Naive B cell (primary cell): Measurements from ENCODE around the gene FAM219B. TPM values are rescaled to one million over a fixed set of nuclear protein-coding genes. Genes with fewer than 3 reads are reported as not detected.

Experiments
- ATAC-seq, 2 donors: fragments of 150-1000 bp; cut with Tn5 transposase; 2 replicates each; pipeline ENCODE4 v1.10.0; 2021; ENCODE audit warnings: low read depth in 2 of 2, mild to moderate bottlenecking in 2 of 2, moderate library complexity in 2 of 2
- DNase-seq: peaks from one replicate; pipeline ENCODE4 v3.0.0; 2022
- H3K27ac Mint-ChIP-seq, 6 donors: one replicate each; pipeline ENCODE4 v1.8.0; 2020 to 2022; ENCODE audit warnings: mild to moderate bottlenecking in 6 of 6, mixed read lengths in 6 of 6, moderate library complexity in 5 of 6, inconsistent platforms in 2 of 6
- H3K27me3 Mint-ChIP-seq, 3 donors: one replicate each; pipeline ENCODE4 v1.8.0; 2021 to 2022; ENCODE audit warnings: mixed read lengths in 3 of 3, mild to moderate bottlenecking in 1 of 3
- H3K36me3 Mint-ChIP-seq, 2 donors: one replicate each; pipeline ENCODE4 v1.8.0; 2020 to 2022; ENCODE audit warnings: mixed read lengths in 2 of 2, inconsistent platforms in 1 of 2, mild to moderate bottlenecking in 1 of 2
- H3K4me1 Mint-ChIP-seq, 3 donors: one replicate each; pipeline ENCODE4 v1.8.0; 2020 to 2022; ENCODE audit warnings: mixed read lengths in 3 of 3, inconsistent platforms in 1 of 3, mild to moderate bottlenecking in 1 of 3, moderate library complexity in 1 of 3
- H3K4me3 Mint-ChIP-seq, 8 donors: one replicate each; pipeline ENCODE4 v1.8.0; 2020 to 2022; ENCODE audit warnings: mild to moderate bottlenecking in 8 of 8, mixed read lengths in 8 of 8, moderate library complexity in 8 of 8, inconsistent platforms in 2 of 8
- H3K9me3 Mint-ChIP-seq, 7 donors: one replicate each; pipeline ENCODE4 v1.8.0; 2020 to 2022; ENCODE audit warnings: mixed read lengths in 7 of 7, mild to moderate bottlenecking in 5 of 7, inconsistent platforms in 2 of 7, moderate library complexity in 1 of 7
- polyA plus RNA-seq, 6 donors: library from polyadenylated mRNA; unstranded; fragments of 300-500 nt; fragmentation: Illumina TruSeq; gene quantifications; one replicate each; pipeline ENCODE4 v1.2.3, GENCODE V29; 2021; ENCODE audit warnings: low read depth in 6 of 6

FAM219B gene
- polyA plus RNA-seq, 6 donors from 2014 or later, result 16.7 to 31.4 (median 22.2) TPM

DNA sequence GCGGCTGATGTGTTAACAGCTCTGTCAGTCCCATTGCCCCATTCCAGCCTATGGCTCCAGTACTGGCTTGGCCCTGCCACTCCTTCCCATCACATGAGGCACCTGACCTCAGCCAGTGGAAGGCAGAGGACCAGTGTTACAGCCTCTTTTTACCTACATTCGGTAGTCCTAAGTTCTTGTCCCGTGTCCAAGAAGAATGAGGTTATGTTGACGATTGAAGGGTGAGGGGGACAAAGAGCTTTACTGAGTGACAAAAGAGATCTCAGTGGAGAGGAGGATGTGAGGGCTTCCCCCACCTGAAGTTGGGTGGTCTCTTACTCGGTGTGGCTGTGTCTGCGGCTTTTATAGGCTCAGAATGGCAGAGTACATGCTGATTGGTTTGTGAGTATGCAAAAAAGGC, 24.1 kb downstream of the FAM219B start:
- no peak overlapping the region for H3K4me3 Mint-ChIP-seq
- ATAC-seq, result no peak

DNA sequence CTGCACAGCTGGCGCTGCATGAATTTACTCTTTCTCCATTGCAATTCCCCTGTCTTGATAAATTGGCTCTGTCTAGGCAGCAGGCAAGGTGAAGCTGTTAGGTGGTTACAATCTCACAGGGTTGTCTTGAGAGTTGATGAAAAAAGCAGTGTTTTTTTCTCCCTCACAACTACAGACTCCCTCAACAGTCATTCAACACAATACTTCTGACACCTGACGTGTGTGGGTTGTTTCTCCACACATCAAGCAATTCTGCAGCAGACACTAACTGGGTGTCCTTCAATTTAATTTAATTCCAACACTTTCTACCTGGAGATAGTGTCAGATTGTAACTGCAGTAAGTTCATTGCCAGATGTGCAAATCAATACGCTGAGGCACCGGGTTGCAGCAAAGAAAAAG, 28.4 kb downstream of the FAM219B start:
- Mint-ChIP-seq H3K4me1 (peaks cover 4 to 9% (median 5%) of the 10 kb centered on the region in 3 donors), H3K9me3 (peaks cover 0 to 2% (median 0%) of the 10 kb centered on the region in 7 donors), H3K36me3 (no peaks in the 10 kb centered on the region), H3K27ac (no peak overlapping the region), H3K4me3 (no peak overlapping the region), H3K27me3 (no peaks in the 10 kb centered on the region)
- ATAC-seq (no peak), DNase-seq (no peak)

More for the DNA sequence above, 24.1 kb downstream of the FAM219B start:
- Mint-ChIP-seq H3K4me1 (peaks cover 0 to 1% (median 0%) of the 10 kb centered on the region in 3 donors), H3K9me3 (peaks cover 0 to 2% (median 0%) of the 10 kb centered on the region in 7 donors), H3K36me3 (no peaks in the 10 kb centered on the region), H3K27ac (no peak overlapping the region), H3K27me3 (no peaks in the 10 kb centered on the region)
- no peak for DNase-seq

DNA sequence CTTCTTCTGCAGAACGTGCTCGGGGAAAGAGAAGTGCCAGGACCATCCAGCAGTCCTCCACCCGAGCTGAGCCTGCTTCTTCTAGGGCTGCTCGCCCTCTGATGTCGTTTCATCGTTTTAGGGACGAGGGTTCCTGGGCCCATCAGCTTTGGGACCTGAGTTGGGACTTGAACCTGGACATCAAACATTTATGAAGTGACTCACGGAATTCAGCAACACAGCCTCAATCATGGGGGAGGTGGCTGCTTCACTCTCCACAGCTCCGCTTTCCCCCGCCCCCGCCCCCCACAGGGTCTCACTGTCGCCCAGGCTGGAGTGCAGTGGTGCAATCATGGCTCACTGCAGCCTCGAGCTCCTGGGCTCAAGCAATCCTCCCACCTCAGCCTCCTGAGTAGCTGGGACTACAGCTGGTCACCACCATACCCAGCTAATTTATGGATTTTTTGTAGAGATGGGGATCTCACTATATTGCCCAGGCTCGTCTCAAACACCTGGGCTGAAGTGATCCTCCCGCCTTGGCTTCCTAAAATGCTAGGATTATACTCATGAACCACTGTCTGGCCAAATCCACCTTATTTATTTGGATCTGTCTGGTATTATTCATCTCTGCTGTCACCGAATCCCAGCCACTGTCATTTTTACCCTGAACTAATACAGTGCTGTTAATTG, 32.8 kb downstream of the FAM219B start:
- Mint-ChIP-seq H3K9me3 (no peaks in the 10 kb centered on the region), H3K4me3 (peak overlapping the region; percentile 94 to 100 (median 98)), H3K27me3 (no peaks in the 10 kb centered on the region), H3K36me3 (peaks cover 0 to 8% of the 10 kb centered on the region in 2 donors), H3K4me1 (peaks cover 29 to 41% (median 35%) of the 10 kb centered on the region in 3 donors), H3K27ac (peak overlapping the region in 5 of 6 donors; percentile 88 to 96 (median 95))
- no peak for DNase-seq
- ATAC-seq, result no peak

DNA sequence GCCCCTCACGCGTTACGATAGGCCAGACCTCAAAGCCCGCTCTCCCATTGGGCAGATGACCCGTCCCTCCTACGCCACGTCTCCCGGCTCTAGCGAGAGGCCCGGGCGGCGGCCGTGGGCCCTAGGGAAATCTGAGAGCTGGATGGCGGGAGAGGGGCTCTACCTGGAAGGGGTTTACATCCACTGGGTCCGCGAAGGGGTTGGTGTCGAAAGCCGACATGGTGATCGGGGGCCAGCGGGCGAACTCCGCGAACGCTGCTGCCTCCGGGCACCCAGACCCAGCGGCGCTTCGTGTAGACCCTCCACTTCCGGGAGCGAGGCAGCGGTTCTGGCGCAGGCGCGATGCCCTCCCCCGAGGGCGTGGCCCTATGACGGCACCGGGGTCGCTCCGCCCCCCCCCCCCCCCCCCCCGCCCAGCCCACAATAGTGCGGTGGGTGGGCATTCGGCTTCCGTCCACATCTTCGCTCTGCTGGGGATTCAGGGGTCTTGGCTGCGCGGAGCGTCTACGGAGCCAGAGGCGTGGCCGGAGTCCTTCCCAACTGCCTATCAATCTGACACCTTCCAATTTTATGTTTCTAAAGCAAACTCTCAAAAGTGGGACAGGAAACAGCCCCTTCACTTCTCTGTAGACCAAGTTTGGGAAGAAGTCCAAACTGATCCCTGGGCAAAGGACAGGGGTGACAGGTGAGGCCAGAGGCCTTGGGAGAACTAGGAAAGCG, 33.5 kb downstream of the FAM219B start, which contains the start of gene SCAMP2:
Gene SCAMP2, minus strand, starts transcription at position 330 of the 720 bp plus-strand sequence. Its CDS starts 110 bp downstream, at position 220.
- DNase-seq, result peak; percentile 94
- peak within 1 kb of the TSS; percentile 94 to 100 (median 98) for H3K4me3 Mint-ChIP-seq
- H3K4me1 Mint-ChIP-seq, result peaks cover 30 to 47% (median 39%) of the 10 kb centered on the region in 3 donors
- H3K27me3 Mint-ChIP-seq, result no peaks in the 10 kb centered on the region
- peak; percentile 94 to 95 for ATAC-seq
- peaks cover 0 to 8% of the 10 kb centered on the region in 2 donors for H3K36me3 Mint-ChIP-seq
- no peaks in the 10 kb centered on the region for H3K9me3 Mint-ChIP-seq
- peak within 1 kb of the TSS; percentile 92 to 97 (median 96) for H3K27ac Mint-ChIP-seq

DNA sequence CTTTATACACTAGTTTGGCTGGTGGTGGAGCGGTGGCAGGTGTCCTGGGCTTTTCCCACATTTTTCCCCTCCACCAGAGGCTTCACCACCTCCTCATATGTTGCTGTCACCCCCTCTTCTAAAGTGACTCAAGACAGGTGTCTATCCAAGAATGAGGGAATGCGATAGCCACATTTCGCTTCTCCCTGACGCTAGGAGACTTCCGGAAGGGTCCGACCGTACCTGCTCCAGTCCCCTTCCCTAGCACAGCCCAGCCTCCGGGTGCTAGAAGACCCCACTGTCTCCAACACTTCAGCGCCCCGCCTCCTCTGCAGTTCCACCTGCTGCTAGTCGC, 34.0 kb downstream of the FAM219B start:
- no peak for ATAC-seq
- Mint-ChIP-seq H3K9me3 (no peaks in the 10 kb centered on the region), H3K4me3 (peak overlapping the region; percentile 94 to 100 (median 98)), H3K27ac (peak overlapping the region; percentile 92 to 97 (median 96)), H3K27me3 (no peaks in the 10 kb centered on the region), H3K4me1 (peaks cover 35 to 53% (median 44%) of the 10 kb centered on the region in 3 donors), H3K36me3 (peaks cover 0 to 8% of the 10 kb centered on the region in 2 donors)
- DNase-seq, result no peak

DNA sequence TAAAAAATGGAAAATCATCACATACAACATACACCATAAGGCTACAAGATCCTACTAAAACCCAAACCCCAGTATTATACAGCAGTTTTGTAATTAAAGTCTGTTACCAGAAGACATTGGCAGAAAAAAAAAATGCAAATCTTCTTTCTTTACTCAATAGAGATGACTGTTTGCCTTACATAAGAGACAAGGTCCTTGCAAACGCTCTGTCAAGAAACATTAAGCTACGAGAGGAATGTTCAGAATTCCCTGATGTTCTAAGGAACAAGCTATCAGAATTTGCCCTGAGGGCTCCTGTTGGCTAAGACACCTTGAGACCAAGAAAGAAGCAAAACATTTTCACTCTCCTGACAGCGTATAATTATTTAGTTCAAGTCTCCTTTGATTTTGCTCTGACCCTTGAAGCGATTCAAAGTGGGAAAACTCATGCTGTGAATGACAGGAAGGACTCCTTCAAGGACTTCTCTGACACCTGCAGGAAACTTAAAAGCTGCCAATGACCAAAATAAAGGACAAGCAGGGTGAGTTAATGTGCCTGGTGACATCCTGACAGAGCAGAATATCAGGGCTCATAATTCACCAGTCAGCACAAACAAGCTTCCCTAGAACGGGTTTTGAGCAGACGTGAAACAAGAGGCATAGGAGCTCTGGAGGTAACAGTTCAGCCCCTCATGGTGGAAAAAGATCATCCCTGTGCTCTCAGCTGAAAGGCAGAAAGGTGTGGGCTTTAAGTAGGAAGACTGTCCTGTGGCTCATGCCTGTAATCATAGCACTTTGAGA, 36.0 kb downstream of the FAM219B start:
- Mint-ChIP-seq H3K4me1 (peaks cover 47 to 73% (median 63%) of the 10 kb centered on the region in 3 donors), H3K9me3 (no peaks in the 10 kb centered on the region), H3K36me3 (peaks cover 0 to 8% of the 10 kb centered on the region in 2 donors), H3K27me3 (no peaks in the 10 kb centered on the region), H3K4me3 (peak overlapping the region; percentile 71 to 100 (median 80)), H3K27ac (peak overlapping the region in 4 of 6 donors; percentile 12 to 84 (median 78))
- ATAC-seq, result no peak
- DNase-seq, result no peak

DNA sequence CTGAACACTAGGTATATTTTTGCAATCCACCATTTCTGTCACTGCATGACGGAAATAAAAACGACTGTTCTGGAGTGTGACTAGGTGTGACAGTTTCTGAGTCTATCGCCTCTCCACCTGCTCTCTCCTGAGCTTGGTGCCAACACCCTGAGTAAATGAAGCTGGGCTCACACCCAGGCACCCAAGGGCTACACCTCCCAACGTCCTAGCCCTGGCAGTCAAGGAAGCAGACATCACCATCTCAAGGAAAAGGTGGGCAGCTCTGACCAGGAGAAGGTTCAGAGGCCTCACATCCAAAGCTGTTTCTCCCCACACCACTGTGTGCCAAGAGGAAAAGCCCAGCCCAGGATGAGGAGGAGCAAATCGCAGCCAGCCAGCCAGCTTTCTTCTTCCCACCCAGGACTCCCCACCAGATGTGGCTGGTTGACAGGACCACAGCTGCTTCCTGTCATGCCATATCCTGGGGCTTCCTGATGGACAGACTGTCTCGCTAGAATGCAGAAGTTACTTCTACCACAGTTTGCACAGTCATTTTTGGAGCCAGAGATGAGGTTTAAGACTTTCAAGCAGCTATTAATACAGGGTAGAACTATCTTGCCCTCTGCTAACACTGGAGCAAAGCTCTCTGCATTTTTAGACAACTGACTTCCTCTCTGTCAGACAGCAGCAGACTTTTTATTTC, 36.8 kb downstream of the FAM219B start:
- Mint-ChIP-seq H3K36me3 (peaks cover 0 to 8% of the 10 kb centered on the region in 2 donors), H3K4me3 (peak overlapping the region; percentile 45 to 100 (median 76)), H3K27ac (peak overlapping the region; percentile 47 to 84 (median 79)), H3K9me3 (no peaks in the 10 kb centered on the region), H3K27me3 (no peaks in the 10 kb centered on the region), H3K4me1 (peaks cover 47 to 78% (median 70%) of the 10 kb centered on the region in 3 donors)
- ATAC-seq (peak; percentile 13 to 18), DNase-seq (peak; percentile 38)

DNA sequence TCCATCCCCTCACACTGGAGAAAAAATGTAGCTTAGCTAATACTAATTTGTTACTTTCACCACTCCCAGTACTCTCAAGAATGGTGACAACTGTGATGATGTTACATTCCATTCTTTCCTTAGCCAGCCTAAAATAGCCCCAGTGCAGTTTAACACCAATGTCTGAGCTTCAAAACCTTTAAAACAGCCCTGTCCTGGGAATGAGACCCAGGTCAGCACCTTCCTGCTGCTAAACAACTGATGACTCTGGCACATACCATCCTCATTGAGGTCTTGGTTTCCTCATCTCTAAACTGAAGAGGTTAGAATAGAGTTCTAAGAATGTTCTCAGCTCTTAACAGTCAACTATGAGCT, 37.3 kb downstream of the FAM219B start:
- DNase-seq (no peak), ATAC-seq (no peak)
- Mint-ChIP-seq H3K4me1 (peaks cover 51 to 82% (median 75%) of the 10 kb centered on the region in 3 donors), H3K4me3 (peak overlapping the region; percentile 45 to 100 (median 73)), H3K27me3 (no peaks in the 10 kb centered on the region), H3K9me3 (no peaks in the 10 kb centered on the region), H3K36me3 (peaks cover 0 to 8% of the 10 kb centered on the region in 2 donors), H3K27ac (peak overlapping the region in 4 of 6 donors; percentile 78 to 84 (median 80))

DNA sequence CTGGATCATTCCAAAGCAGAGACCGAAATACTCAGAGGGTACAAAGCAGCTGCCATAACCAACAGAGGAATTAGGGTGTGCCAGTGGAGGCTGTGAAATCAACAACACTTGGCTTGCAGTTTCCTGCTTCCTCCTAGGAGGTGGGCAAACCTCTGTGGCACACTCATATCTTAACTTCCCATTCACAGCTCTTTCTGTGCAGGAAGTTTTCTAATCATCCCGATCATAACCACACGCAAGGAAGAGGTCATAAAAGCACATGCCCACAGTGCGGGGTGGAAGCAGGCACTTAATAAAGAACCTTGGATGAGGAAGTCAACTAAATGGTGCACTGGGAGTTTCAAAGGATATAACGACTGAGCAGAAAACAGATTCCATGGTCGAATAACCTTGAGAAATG, 38.6 kb downstream of the FAM219B start:
- Mint-ChIP-seq H3K4me3 (peak overlapping the region in 7 of 8 donors; percentile 28 to 73 (median 49)), H3K36me3 (peaks cover 0 to 6% of the 10 kb centered on the region in 2 donors), H3K4me1 (peaks cover 58 to 82% (median 80%) of the 10 kb centered on the region in 3 donors), H3K27me3 (no peaks in the 10 kb centered on the region), H3K27ac (peak overlapping the region in 4 of 6 donors; percentile 10 to 90 (median 56)), H3K9me3 (no peaks in the 10 kb centered on the region)
- ATAC-seq (no peak), DNase-seq (no peak)

DNA sequence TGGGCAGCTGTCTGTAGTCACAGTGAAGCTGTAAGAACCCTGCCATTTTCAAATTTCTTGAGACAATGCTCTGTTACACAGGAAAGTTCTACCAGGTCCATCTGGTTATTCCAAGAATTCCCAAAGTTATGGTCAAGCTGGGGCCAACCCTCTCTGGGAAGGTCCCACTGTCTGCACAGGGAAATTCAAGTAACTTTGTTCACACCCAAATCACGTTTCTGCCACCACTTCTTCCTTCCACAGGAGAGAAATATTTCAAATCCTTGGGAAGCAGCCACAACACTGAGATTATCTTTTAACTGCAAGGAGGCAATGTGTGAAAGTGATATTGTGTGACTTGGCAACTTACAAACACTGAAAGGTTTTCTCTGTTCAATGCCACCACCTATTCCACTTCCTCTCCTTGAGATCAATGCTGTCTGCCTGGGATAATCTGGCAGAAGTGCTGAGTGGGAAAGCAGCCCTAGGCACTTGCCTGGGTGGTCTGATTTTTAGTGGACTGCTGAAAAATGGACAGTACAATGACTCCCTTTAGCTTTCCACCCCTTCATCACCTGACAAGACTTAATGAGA, 39.1 kb downstream of the FAM219B start:
- H3K9me3 Mint-ChIP-seq, result no peaks in the 10 kb centered on the region
- DNase-seq, result no peak
- H3K4me1 Mint-ChIP-seq, result peaks cover 53 to 78% (median 75%) of the 10 kb centered on the region in 3 donors
- H3K36me3 Mint-ChIP-seq, result peaks cover 0 to 1% of the 10 kb centered on the region in 2 donors
- peak overlapping the region in 6 of 8 donors; percentile 28 to 73 (median 54) for H3K4me3 Mint-ChIP-seq
- no peak for ATAC-seq
- H3K27ac Mint-ChIP-seq, result peak overlapping the region in 4 of 6 donors; percentile 10 to 90 (median 56)
- H3K27me3 Mint-ChIP-seq, result no peaks in the 10 kb centered on the region

DNA sequence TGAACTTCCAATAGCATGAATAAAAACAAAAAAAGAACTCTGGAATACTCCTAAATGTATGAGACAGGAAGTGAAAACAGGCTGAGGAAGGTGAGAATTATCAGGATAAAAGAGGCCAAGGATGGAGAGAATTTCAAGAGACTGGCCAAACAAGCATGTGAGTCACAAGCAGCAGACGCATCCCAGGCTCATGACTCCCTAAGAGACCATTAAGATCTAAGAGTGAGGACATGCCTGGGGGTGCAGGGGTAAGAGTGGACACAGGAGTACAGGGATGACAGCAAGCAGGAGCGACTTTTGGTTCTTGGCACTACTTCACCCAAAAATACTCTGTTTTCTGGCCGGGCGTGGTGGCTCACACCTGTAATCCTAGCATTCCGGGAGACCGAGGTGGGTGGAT, 40.6 kb downstream of the FAM219B start:
- H3K36me3 Mint-ChIP-seq, result no peaks in the 10 kb centered on the region
- peak overlapping the region in 1 of 6 donors; percentile 44 for H3K27ac Mint-ChIP-seq
- ATAC-seq (no peak), DNase-seq (no peak)
- peaks cover 50 to 75% (median 71%) of the 10 kb centered on the region in 3 donors for H3K4me1 Mint-ChIP-seq
- H3K4me3 Mint-ChIP-seq, result peak overlapping the region in 6 of 8 donors; percentile 12 to 60 (median 32)
- H3K27me3 Mint-ChIP-seq, result no peaks in the 10 kb centered on the region
- H3K9me3 Mint-ChIP-seq, result no peaks in the 10 kb centered on the region

DNA sequence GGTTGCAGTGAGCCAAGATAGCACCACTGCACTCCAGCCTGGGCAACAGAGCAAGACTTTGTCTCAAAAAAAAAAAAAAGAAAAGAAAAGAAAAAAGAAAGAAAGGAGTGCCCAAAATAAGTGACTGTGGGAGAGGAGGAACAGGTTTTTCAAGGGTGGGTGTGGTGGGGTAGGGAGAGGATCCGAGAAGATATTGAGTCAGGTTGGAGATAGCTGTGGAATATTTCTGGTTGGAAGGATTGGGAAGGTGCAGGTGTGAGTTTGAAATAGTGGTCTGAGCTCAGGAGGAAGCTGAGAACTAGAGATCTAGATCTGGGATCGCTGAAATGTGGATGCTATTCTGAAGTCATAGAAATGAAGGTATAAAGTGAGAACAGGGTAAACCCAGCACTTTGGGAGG, 41.3 kb downstream of the FAM219B start:
- no peak for DNase-seq
- Mint-ChIP-seq H3K4me1 (peaks cover 43 to 70% (median 63%) of the 10 kb centered on the region in 3 donors), H3K9me3 (no peaks in the 10 kb centered on the region), H3K4me3 (no peak overlapping the region), H3K27ac (peak overlapping the region; percentile 5 to 99 (median 60)), H3K27me3 (no peaks in the 10 kb centered on the region), H3K36me3 (no peaks in the 10 kb centered on the region)
- no peak for ATAC-seq
